Dermis microvascular lymphatic vessel endothelial cell (primary cell): ENCODE data around the gene SELL. TPM values are rescaled to one million over a fixed set of nuclear protein-coding genes. Genes with fewer than 3 reads are reported as not detected.
"Not testable (repeated sequence)": the region's sequence is repeated elsewhere in the genome, so short reads cannot be mapped to it uniquely, and the experiment has no call there.

ENCODE experiments used
- DNase-seq, 2 donors: peaks; one replicate each; pipeline versions ENCODE4 v3.0.0 to v3.0.0-alpha.2; 2010; ENCODE audit warnings: low read depth in 2 of 2
- total RNA-seq: library from RNA; depleted of rRNA; stranded (reverse); fragments of >200 nt; gene quantifications from 2 replicates; pipeline ENCODE4 v1.2.1, GENCODE V29; 2014

The SELL gene
- total RNA-seq, 1 donor from 2014 or later, result 0.13 TPM

- no peak for DNase-seq
Measured at GRCh38 chr1:169707912-169708604, 3.4 kb downstream of the SELL start.

- DNase-seq, result no peak
Measured at GRCh38 chr1:169704797-169705196, 6.6 kb downstream of the SELL start.

- DNase-seq, result no peak
Measured at GRCh38 chr1:169701261-169702005, 10.0 kb downstream of the SELL start.

- DNase-seq, result no peak
Measured at GRCh38 chr1:169699707-169700106, 11.7 kb downstream of the SELL start.

GRCh38 chr1:169698976-169699375 lies 12.4 kb downstream of the SELL start:
- no peak for DNase-seq

GRCh38 chr1:169697755-169698154 lies 13.7 kb downstream of the SELL start:
- DNase-seq, result no peak

GRCh38 chr1:169696273-169697100 lies 14.9 kb downstream of the SELL start:
- DNase-seq, result no peak

GRCh38 chr1:169694304-169695075 lies 16.9 kb downstream of the SELL start:
- no peak for DNase-seq

GRCh38 chr1:169692756-169693460 lies 18.5 kb downstream of the SELL start:
- no peak for DNase-seq

GRCh38 chr1:169690489-169690888 lies 20.9 kb downstream of the SELL start:
- no peak for DNase-seq

GRCh38 chr1:169689395-169689794 lies 22.0 kb downstream of the SELL start:
- no peak for DNase-seq

- not testable (repeated sequence) for DNase-seq
Measured at GRCh38 chr1:169688377-169688776, 23.0 kb downstream of the SELL start.

GRCh38 chr1:169683661-169684060 lies 27.8 kb downstream of the SELL start:
- DNase-seq, result no peak

GRCh38 chr1:169683168-169683567 lies 28.3 kb downstream of the SELL start:
- DNase-seq, result not testable (repeated sequence)

GRCh38 chr1:169682071-169682470 lies 29.3 kb downstream of the SELL start:
- DNase-seq, result no peak

- no peak for DNase-seq
Measured at GRCh38 chr1:169681140-169681539, 30.3 kb downstream of the SELL start.

GRCh38 chr1:169680377-169681019 lies 30.9 kb downstream of the SELL start:
- DNase-seq, result no peak

GRCh38 chr1:169679692-169680091 lies 31.7 kb downstream of the SELL start:
- DNase-seq, result no peak

GRCh38 chr1:169676001-169676400 lies 35.4 kb downstream of the SELL start:
- DNase-seq, result peak in 1 of 2 donors; percentile 90

- peak in 1 of 2 donors; percentile 89 for DNase-seq
Measured at GRCh38 chr1:169670836-169671235, 40.6 kb downstream of the SELL start.
